Measurements from ENCODE around the gene KRTAP2-2.
A peak's percentile ranks its signal among the peaks of the same experiment; 100 is the strongest.
"Not testable (repeated sequence)": the region's sequence is repeated elsewhere in the genome, so short reads cannot be mapped to it uniquely, and the experiment has no call there.

The KRTAP2-2 gene

DNA sequence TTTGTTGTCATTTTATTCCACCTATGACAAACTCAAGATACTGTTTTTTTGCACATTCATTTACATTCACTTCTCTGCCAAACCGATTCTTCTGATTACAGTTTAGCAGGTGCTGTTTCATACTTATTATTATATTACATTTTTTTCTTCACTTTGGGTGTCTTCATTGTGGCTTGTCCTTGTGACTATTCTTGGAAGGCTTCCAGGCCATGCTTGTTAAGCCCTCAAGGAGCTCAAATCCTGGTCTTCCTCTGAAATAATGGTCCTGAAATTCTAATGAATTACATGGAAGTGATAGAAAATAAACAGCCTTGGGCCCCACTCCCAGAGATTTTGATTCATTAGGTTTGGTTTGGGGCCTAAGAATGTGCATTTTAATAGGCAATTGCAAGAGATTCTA, 9.3 kb upstream of the KRTAP2-2 start:
- no peak for DNase-seq

DNA sequence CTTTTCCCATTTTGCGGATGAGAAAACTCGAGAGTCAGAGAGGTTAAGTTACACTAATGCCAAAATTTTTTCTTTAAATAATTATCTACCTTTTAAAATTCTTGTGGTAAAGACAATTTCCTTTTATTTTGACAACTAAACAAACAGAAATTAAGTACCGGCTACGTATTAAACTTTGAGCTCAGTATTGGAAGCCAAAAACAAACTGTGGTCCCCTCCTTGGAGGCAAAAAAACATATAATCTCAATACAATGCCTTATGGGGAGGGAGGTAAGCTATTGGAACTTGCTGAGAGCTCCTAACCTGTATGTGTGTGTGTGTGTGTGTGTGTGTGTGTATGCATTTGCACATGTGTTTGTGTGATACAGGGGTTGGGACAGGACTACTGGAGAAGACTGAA, 8.4 kb upstream of the KRTAP2-2 start:
- DNase-seq, result no peak

DNA sequence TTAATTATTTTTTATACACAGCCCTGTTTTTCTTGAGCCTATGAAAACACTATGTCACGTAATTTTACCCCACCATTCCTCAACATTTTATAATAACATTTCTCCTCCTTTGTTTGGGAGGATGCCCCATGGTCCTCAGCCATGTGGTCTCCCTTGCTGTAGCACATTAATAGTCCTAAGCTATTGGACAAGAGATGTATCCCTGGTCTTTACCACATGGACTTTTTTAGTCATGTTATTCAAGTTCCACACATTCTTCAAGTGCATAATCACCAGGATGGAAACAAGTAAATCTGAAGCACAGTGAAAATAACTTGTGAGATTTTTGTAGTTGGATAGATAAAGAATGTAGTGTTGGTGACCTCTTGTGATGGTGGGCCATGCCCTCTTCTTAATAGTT, 6.9 kb upstream of the KRTAP2-2 start:
- no peak for DNase-seq

DNA sequence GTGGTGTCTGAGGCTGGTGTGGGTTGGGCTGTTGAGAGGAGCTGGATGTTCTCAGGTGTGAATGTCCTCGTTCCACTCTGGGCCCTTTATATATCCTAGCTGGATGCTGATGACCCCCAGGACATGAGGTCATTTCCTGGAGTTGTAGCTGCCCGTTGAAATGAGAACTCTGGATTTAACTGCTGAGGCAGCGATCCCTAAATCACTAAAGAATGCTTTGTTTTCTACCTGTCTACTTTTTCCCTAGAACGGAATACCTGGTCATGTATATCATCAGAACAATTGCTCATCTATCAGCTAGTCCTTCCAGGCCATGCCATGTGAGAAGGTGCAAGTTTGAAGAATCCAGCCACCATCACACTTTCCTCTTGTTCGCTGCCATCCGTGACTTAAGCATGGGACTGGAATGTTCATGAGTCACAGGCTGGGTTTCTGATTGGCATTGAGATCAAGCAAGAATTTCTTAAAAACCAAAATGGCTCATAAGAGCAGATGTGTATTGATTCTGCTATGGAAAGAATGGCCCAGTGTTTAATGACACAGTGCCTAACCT, 5.1 kb upstream of the KRTAP2-2 start, which contains the start of gene KRTAP2-3:
Gene KRTAP2-3 (minus strand): TSS at position 63 of the 553 bp plus-strand sequence. CDS start 64 bp downstream, outside the sequence.
- no peak for DNase-seq

DNA sequence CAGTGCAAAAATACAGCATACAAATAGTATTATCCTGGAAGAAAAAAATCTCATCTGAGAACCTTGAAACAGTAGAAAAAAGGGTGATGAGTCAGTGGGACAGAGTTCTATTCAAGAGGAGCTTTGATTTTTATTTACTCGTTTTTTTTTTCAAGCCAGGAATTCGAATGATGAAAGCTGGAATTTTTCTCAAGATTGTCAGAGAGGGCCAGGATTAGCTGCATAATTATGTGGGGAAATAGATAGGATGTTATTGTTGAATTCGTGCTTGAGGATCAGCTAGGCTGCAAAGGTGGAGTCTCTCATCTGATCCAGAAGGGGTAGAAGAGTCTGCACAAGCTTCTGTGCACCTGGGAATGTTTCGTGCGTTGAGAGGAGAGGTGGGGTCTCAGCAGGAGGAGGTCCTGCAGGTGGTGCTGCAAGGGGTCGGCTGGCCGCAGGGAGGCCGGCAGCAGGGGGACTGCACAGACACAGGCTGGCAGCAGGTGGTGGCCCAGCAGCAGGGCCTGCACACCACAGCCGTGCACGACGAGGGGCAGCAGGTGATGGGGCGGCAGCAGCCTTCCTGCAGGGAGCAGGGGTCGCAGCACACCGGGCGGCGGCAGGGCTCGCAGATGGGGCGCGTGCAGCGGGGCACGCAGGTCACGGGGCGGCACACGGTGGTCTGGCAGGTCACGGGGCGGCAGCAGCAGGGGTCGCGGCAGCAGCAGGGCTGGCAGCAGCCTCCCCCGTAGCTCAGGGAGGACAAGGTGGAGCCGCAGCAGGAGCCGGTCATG, 4.4 kb upstream of the KRTAP2-2 start:
- DNase-seq, result not testable (repeated sequence)

GRCh38 chr17:41058741-41059140, 3.7 kb upstream of the KRTAP2-2 start:
- DNase-seq, result no peak

DNA sequence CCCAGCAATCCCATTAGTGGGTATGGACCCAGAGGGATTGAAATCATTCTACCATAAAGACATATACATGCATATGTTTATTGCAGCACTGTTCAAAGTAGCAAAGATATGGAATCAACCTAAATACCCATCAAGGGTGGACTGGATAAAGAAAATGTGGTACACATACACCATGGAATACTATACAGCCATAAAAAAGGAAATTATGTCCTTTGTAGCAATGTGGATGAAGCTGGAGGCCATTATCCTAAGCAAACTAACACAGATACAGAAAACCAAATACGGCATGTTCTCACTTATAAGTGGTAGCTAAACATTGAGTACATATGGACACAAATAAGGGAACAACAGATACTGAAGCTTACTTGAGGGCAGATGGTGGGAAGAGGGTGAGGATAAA, 2.5 kb upstream of the KRTAP2-2 start:
- no peak for DNase-seq

DNA sequence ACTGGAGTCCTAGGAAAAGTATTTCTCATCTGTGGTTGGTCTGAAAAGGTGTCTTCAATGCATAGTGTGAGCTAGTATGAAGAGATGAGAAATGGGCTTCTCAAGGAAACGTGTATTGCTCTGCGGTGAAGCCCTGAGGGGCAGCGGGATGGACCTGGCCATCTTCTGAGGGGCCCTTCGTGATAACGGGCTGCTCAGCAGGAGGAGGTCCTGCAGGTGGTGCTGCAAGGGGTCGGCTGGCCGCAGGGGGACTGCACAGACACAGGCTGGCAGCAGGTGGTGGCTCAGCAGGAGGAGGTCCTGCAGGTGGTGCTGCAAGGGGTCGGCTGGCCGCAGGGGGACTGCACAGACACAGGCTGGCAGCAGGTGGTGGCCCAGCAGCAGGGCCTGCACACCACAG, 474 bp downstream of the KRTAP2-2 start:
- not testable (repeated sequence) for DNase-seq

DNA sequence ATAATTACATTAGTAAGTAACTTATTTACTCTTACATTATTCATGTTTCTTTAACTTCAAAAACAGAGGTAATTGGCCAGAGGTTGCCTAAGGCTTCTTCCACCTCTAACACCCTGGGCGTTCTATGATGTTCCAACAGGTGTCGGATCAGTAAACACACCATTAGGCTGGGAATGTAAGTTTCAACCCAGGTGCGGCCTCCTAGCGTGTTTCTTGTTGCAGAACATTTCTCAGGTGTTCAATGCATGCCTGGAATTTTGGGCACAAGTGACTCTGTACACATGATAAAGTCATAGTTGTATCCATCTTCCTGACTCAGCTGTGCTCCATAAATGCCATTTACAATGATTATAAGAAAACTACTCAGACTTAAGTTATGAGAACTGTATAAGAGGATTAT, 1.0 kb downstream of the KRTAP2-2 start:
- no peak for DNase-seq

GRCh38 chr17:41052566-41052965, 2.5 kb downstream of the KRTAP2-2 start:
- DNase-seq, result no peak

GRCh38 chr17:41049110-41049509, 5.9 kb downstream of the KRTAP2-2 start:
- DNase-seq, result no peak

GRCh38 chr17:41048441-41048840, 6.6 kb downstream of the KRTAP2-2 start:
- no peak for DNase-seq

GRCh38 chr17:41046735-41047465, 8.1 kb downstream of the KRTAP2-2 start, which contains the start of gene KRTAP2-1:
Gene KRTAP2-1 (minus strand): TSS chr17:41047316. CDS start chr17:41047267, 49 bp downstream.
- not testable (repeated sequence) for DNase-seq

DNA sequence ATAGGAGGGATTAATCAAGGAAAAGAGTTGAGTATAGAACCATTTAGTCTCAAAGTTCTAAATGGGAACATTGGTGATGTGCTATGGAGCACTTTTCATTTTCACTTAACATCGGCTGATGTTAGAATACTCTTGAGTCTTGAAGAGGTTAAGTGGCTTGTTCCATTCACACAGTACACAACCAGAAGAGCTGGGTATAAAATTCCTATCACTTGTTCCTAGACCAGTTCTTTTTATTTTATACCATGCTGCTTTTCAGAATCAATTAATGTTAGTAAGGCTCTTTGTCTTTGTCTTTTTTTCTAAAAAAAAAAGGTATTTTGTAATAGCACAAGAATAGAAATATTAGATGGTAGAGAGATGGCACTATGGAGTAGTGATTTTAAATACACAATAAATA, 12.1 kb downstream of the KRTAP2-2 start:
- DNase-seq, result no peak

- peak; percentile 73 for DNase-seq
Observed at GRCh38 chr17:41040783-41041571, 14.1 kb downstream of the KRTAP2-2 start, which contains the start of gene KRTAP1-1. Gene KRTAP1-1 (minus strand): TSS chr17:41041450. CDS start chr17:41041397, 53 bp downstream.

GRCh38 chr17:41037853-41038350, 17.1 kb downstream of the KRTAP2-2 start:
- DNase-seq, result no peak

GRCh38 chr17:41034346-41034935, 20.6 kb downstream of the KRTAP2-2 start, which contains the start of gene KRTAP1-3:
Gene KRTAP1-3 (minus strand): TSS chr17:41034874. CDS start chr17:41034821, 53 bp downstream.
- DNase-seq, result peak; percentile 56

- DNase-seq, result no peak
Observed at GRCh38 chr17:41029633-41030245, 25.3 kb downstream of the KRTAP2-2 start, which contains the start of gene KRTAP1-4. Gene KRTAP1-4 (minus strand): TSS chr17:41030195. CDS start chr17:41030078, 117 bp downstream.

DNA sequence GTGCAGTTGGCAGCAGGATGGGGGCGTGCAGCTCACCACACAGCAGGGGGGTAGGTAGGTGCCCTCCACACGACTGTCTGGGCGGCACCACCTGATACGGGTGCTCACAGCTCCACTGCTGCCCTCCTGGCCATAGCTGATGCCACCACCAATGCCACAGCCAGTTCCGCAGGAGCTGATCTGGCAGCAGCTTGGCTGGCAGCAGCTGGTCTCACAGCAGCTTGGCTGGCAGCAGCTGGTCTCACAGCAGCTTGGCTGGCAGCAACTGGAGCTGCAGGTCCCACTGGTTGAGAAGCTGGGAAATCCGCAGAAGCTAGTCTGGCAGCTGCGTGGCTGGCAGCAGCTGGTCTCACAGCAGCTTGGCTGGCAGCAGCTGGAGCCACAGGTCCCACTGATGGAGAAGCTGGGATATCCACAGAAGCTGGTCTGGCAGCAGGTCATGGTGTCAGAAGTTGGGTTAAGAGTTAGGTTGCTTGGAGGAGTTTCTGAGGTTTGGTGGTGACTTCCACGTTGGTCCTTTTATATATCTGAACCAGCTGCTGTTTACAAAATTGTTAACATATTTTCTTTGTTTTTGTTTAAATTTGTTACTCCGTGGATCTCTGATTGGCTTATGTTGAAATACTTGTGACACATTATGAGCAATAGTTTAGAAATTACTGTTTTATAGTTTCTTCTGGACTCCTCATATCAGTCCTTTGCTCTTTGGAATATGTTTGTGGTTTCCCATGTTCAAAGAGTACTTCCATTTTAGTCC, 28.1 kb downstream of the KRTAP2-2 start, which contains the start of gene KRTAP1-5:
Gene KRTAP1-5 (minus strand): TSS at position 494 of the 757 bp plus-strand sequence. CDS start 53 bp downstream, at position 441.
- DNase-seq, result peak; percentile 57

- no peak for DNase-seq
Observed at GRCh38 chr17:41024697-41025096, 30.3 kb downstream of the KRTAP2-2 start.

All from right hindlimb (tissue), 1 donor.